CD14-positive monocyte (primary cell): ENCODE data around the gene ISG15. TPM values are rescaled to one million over a fixed set of nuclear protein-coding genes. Genes with fewer than 3 reads are reported as not detected.

Source experiments
- DNase-seq, 3 donors: peaks; one replicate each; pipeline ENCODE4 v3.0.0-alpha.2; 2011 to 2022
- H2AFZ ChIP-seq: 2 replicates; pipeline ENCODE4 v1.6.0; 2012; ENCODE audit warnings: mild to moderate bottlenecking, low read depth, low read length, inconsistent platforms; ENCODE audit not compliant: insufficient read depth, poor library complexity, severe bottlenecking
- H3K27ac ChIP-seq, 2 donors: 1 replicate in 1 of 2; 2 replicates in 1 of 2; pipeline ENCODE4 v1.5.1; 2012 to 2013; ENCODE audit warnings: low read length in 2 of 2, control low read depth in 1 of 2, inconsistent platforms in 1 of 2, low read depth in 1 of 2, mild to moderate bottlenecking in 1 of 2
- H3K27me3 ChIP-seq, 2 donors: one replicate each; pipeline versions ENCODE4 v1.6.0 to v1.6.1; 2011 to 2013; ENCODE audit warnings: low read length in 2 of 2; ENCODE audit not compliant: control insufficient read depth in 2 of 2, insufficient read depth in 2 of 2
- H3K36me3 ChIP-seq, 2 donors: replicated peaks in 1 of 2; 1 replicate in 1 of 2; 2 replicates in 1 of 2; pipeline versions ENCODE4 v1.5.1 to v1.6.1; 2012 to 2013; ENCODE audit warnings: low read length in 2 of 2, control low read depth in 1 of 2, inconsistent platforms in 1 of 2, mild to moderate bottlenecking in 1 of 2; ENCODE audit not compliant: insufficient read depth in 2 of 2, control insufficient read depth in 1 of 2
- H3K4me1 ChIP-seq, 2 donors: 1 replicate in 1 of 2; 2 replicates in 1 of 2; pipeline versions ENCODE4 v1.5.1 to v1.6.1; 2012 to 2013; ENCODE audit warnings: low read length in 2 of 2, control low read depth in 1 of 2, inconsistent platforms in 1 of 2, mild to moderate bottlenecking in 1 of 2, moderate library complexity in 1 of 2; ENCODE audit not compliant: insufficient read depth in 2 of 2, control insufficient read depth in 1 of 2
- H3K4me2 ChIP-seq: replicated peaks from 2 replicates; pipeline ENCODE3; 2012; ENCODE audit warnings: low read length, moderate library complexity, mild to moderate bottlenecking; ENCODE audit not compliant: poor library complexity, severe bottlenecking; ENCODE audit errors: extremely low read depth
- H3K4me3 ChIP-seq, 3 experiments: fragments of 200-600 bp in 1 of 3; sonication (generic) in 1 of 3; replicated peaks in 1 of 3; 1 replicate in 2 of 3; 2 replicates in 1 of 3; pipeline ENCODE4 v1.5.1; 2011 to 2013; ENCODE audit warnings: low read length in 3 of 3, mild to moderate bottlenecking in 3 of 3, control low read depth in 2 of 3, low read depth in 2 of 3, inconsistent platforms in 1 of 3, moderate library complexity in 1 of 3
- H3K79me2 ChIP-seq: 2 replicates; pipeline ENCODE4 v1.6.0; 2012; ENCODE audit warnings: mild to moderate bottlenecking, control low read depth, inconsistent platforms, low read length, moderate library complexity; ENCODE audit not compliant: insufficient read depth
- H3K9ac ChIP-seq: 2 replicates; pipeline ENCODE4 v1.6.0; 2017; ENCODE audit warnings: low read length, mild to moderate bottlenecking; ENCODE audit not compliant: insufficient read depth, poor library complexity, severe bottlenecking
- H3K9me3 ChIP-seq, 2 donors: replicated peaks in 1 of 2; 1 replicate in 1 of 2; 2 replicates in 1 of 2; pipeline versions ENCODE4 v1.5.1 to v1.6.1; 2012 to 2013; ENCODE audit warnings: low read length in 2 of 2, control low read depth in 1 of 2; ENCODE audit not compliant: control insufficient read depth in 1 of 2, insufficient read depth in 1 of 2
- H4K20me1 ChIP-seq: 2 replicates; pipeline ENCODE4 v1.6.0; 2012; ENCODE audit warnings: mild to moderate bottlenecking, low read length, control low read depth, moderate library complexity; ENCODE audit not compliant: insufficient read depth
- H3K27ac Mint-ChIP-seq, 7 donors: one replicate each; pipeline ENCODE4 v1.8.0; 2020; ENCODE audit warnings: mild to moderate bottlenecking in 7 of 7, mixed read lengths in 7 of 7, moderate library complexity in 6 of 7, inconsistent platforms in 2 of 7
- H3K27me3 Mint-ChIP-seq, 3 donors: one replicate each; pipeline ENCODE4 v1.8.0; 2021 to 2022; ENCODE audit warnings: low read depth in 3 of 3, mild to moderate bottlenecking in 3 of 3, mixed read lengths in 3 of 3, moderate library complexity in 3 of 3, inconsistent platforms in 1 of 3
- H3K36me3 Mint-ChIP-seq, 2 donors: one replicate each; pipeline ENCODE4 v1.8.0; 2020; ENCODE audit warnings: mixed read lengths in 2 of 2, inconsistent platforms in 1 of 2, mild to moderate bottlenecking in 1 of 2
- H3K4me1 Mint-ChIP-seq: one replicate; pipeline ENCODE4 v1.8.0; 2020; ENCODE audit warnings: mild to moderate bottlenecking, mixed read lengths
- H3K4me3 Mint-ChIP-seq, 2 donors: one replicate each; pipeline ENCODE4 v1.8.0; 2020; ENCODE audit warnings: mild to moderate bottlenecking in 2 of 2, mixed read lengths in 2 of 2, moderate library complexity in 1 of 2
- H3K9me3 Mint-ChIP-seq, 7 donors: one replicate each; pipeline ENCODE4 v1.8.0; 2020 to 2022; ENCODE audit warnings: mixed read lengths in 7 of 7, mild to moderate bottlenecking in 6 of 7, moderate library complexity in 6 of 7, inconsistent platforms in 2 of 7
- WGBS: methylation state at CpG from one replicate; pipeline ENCODE4 v1.1.5; 2013; ENCODE audit warnings: missing lambda C conversion rate; ENCODE audit not compliant: insufficient coverage; 5-methylcytosine and 5-hydroxymethylcytosine counted together
- intact Hi-C, 2 donors: fragments of 100-400 bp; cut with micrococcal nuclease; formaldehyde crosslinking; loops; one replicate each; pipeline versions ENCODE4 v1.15.0 to v1.15.1; 2023
- polyA plus RNA-seq, 3 donors: library from polyadenylated mRNA; depleted of rRNA in 1 of 3; unstranded in 2 of 3; stranded (reverse) in 1 of 3; fragments of 300-500 nt in 2 of 3; fragments of >200 nt in 1 of 3; fragmentation: Illumina TruSeq in 2 of 3; gene quantifications; 1 replicate in 2 of 3; 2 replicates in 1 of 3; pipeline ENCODE4 v1.2.3, GENCODE V29; 2012 to 2021
- TF ChIP-seq, protein P1 (sequence below): fragments of 200-600 bp; IDR thresholded peaks from one replicate; pipeline ENCODE4 v1.8.0; 2022; ENCODE audit warnings: antibody characterized with exemption, mild to moderate bottlenecking

ISG15 gene
- polyA plus RNA-seq, 3 donors, result 128 to 241 (median 145) TPM

DNA sequence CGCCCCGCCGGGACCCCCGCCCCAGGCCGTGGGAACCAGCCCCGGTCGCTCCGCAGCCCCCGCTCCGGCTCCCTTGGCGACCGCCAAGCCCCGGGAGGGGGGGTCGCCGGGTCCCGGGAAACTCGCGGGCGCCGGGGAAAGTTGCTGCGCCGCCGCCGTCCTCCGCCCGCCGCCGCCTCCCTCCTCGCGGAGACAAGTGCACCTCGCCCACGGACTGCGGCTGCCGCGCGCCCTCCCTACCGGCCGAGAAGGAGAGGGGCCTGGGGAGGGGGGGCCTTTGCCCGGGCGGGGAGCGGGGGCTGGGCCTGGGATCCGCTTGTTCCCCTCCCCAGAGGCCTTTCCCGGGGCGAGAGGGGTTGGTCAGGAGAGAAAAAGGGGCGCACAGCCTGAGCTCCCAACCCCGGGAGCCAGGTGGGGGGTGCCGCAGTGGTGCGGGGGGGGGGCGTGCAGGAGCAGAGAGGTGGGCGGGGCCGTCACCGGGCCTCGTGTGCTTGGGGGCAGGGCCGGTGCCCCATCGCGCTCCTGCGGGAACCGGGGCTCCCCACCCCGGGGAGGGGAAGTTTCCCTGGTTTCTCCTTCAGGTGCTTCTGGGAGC lies 7.2 kb downstream of the ISG15 start:
- Mint-ChIP-seq H3K36me3 (no peaks in the 10 kb centered on the region), H3K27me3 (peaks cover 29 to 40% (median 40%) of the 10 kb centered on the region in 3 donors), H3K4me3 (peak overlapping the region in 1 of 2 donors; percentile 72), H3K27ac (no peak overlapping the region), H3K9me3 (peaks cover 0 to 6% (median 0%) of the 10 kb centered on the region in 7 donors), H3K4me1 (peaks cover 6% of the 10 kb centered on the region)
- TF ChIP-seq, protein P1, sequence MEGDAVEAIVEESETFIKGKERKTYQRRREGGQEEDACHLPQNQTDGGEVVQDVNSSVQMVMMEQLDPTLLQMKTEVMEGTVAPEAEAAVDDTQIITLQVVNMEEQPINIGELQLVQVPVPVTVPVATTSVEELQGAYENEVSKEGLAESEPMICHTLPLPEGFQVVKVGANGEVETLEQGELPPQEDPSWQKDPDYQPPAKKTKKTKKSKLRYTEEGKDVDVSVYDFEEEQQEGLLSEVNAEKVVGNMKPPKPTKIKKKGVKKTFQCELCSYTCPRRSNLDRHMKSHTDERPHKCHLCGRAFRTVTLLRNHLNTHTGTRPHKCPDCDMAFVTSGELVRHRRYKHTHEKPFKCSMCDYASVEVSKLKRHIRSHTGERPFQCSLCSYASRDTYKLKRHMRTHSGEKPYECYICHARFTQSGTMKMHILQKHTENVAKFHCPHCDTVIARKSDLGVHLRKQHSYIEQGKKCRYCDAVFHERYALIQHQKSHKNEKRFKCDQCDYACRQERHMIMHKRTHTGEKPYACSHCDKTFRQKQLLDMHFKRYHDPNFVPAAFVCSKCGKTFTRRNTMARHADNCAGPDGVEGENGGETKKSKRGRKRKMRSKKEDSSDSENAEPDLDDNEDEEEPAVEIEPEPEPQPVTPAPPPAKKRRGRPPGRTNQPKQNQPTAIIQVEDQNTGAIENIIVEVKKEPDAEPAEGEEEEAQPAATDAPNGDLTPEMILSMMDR, result no peak
- no peaks in the 10 kb centered on the region for H3K79me2 ChIP-seq
- peak overlapping the region; percentile 72 for H3K4me2 ChIP-seq
- peaks cover 11 to 21% of the 10 kb centered on the region in 2 donors for H3K4me1 ChIP-seq
- intact Hi-C loops, result loop anchor here in 1 of 2 donors (5.0 kb wide), 1 partner anchor 37 kb away; no protein-coding TSS in a partner anchor
- peak overlapping the region; percentile 41 for H2AFZ ChIP-seq
- 0% methylated on average over 29 of the region's 59 CpGs for WGBS
- H3K4me3 ChIP-seq, result peak overlapping the region in 1 of 3 experiments; percentile 69
- peaks cover 7 to 36% of the 10 kb centered on the region in 2 donors for H3K27me3 ChIP-seq
- DNase-seq, result no peak
- H3K27ac ChIP-seq, result no peak overlapping the region
- peak overlapping the region; percentile 32 for H3K9ac ChIP-seq
- no peaks in the 10 kb centered on the region for H4K20me1 ChIP-seq
- H3K9me3 ChIP-seq, result no peaks in the 10 kb centered on the region
- no peaks in the 10 kb centered on the region for H3K36me3 ChIP-seq

DNA sequence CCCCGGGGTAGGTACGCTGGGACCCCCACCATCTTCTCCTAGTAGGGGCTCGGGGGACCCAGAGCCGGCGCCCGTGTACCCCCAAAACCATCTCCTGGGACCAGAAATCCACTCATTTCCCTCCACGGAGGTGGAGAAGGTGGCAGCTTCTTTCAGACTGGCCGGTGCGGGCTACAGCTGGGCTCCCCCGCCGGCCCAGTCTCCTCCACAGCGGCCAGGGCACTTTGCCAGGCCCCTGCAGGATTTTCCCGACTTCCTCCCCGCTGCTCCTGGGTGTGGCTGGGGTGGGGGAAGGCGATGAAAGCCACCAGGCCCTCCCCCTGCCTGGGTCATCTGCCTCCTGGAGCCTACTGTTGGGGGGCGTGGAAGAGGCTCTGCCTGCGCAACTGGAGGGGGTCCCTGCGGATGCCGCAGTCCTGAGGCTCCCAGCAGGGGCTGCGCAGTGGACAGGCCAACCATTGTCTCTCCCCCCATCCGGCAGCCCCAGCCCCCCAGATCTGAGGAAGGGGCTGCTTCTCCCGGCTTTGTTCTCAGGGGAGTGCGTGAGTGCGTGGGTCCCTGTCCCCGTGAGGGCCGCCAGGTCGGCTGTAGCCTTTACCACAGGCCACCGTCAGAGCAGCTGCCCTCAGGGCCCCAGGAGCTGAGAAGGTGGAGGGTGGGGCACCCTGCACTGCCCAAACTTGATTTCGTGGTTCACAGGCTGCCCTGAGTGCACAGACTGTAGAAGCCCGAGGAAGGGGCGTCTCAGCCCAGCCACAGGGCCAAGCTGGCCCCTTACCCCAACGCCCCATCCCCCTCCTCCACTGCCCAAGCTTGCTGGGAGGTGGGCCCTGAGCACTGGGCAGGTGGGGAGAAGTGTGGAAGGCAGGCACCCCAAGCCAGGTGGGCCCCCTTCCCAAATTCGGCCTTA lies 8.0 kb downstream of the ISG15 start:
- WGBS, result 22% methylated on average over 10 of the region's 33 CpGs
- peak in 1 of 3 donors; percentile 68 for DNase-seq

More for the DNA sequence above, 8.0 kb downstream of the ISG15 start:
- Mint-ChIP-seq H3K27ac (no peak overlapping the region), H3K27me3 (peaks cover 33 to 45% (median 40%) of the 10 kb centered on the region in 3 donors), H3K36me3 (no peaks in the 10 kb centered on the region), H3K4me3 (peak overlapping the region in 1 of 2 donors; percentile 72), H3K9me3 (peaks cover 0 to 6% (median 0%) of the 10 kb centered on the region in 7 donors), H3K4me1 (peaks cover 6% of the 10 kb centered on the region)
- peak overlapping the region; percentile 15 for H3K9ac ChIP-seq
- peak overlapping the region in 1 of 3 experiments; percentile 69 for H3K4me3 ChIP-seq
- H3K27me3 ChIP-seq, result peaks cover 7 to 36% of the 10 kb centered on the region in 2 donors
- H3K79me2 ChIP-seq, result no peaks in the 10 kb centered on the region
- no peak overlapping the region for H3K27ac ChIP-seq
- no peaks in the 10 kb centered on the region for H3K36me3 ChIP-seq
- peak overlapping the region; percentile 72 for H3K4me2 ChIP-seq
- no peaks in the 10 kb centered on the region for H3K9me3 ChIP-seq
- peaks cover 11 to 21% of the 10 kb centered on the region in 2 donors for H3K4me1 ChIP-seq
- H4K20me1 ChIP-seq, result no peaks in the 10 kb centered on the region
- intact Hi-C loops, result loop anchor here in 1 of 2 donors (5.0 kb wide), 1 partner anchor 36 kb away; no protein-coding TSS in a partner anchor
- no peak overlapping the region for H2AFZ ChIP-seq
- TF ChIP-seq, protein P1, result no peak
